Astrocyte (in vitro differentiated cells and primary cell): ENCODE results near the gene PAAF1.

ENCODE experiments used
- CTCF ChIP-seq: IDR thresholded peaks from 2 replicates; pipeline ENCODE4 v1.5.1; 2011; ENCODE audit warnings: low read depth, mild to moderate bottlenecking, inconsistent platforms, low read length, moderate library complexity; ENCODE audit not compliant: insufficient read depth
- EZH2 ChIP-seq: IDR thresholded peaks from 2 replicates; pipeline ENCODE4 v1.6.1; 2012; ENCODE audit warnings: mild to moderate bottlenecking, low read length, inconsistent platforms; ENCODE audit not compliant: insufficient read depth

DNA sequence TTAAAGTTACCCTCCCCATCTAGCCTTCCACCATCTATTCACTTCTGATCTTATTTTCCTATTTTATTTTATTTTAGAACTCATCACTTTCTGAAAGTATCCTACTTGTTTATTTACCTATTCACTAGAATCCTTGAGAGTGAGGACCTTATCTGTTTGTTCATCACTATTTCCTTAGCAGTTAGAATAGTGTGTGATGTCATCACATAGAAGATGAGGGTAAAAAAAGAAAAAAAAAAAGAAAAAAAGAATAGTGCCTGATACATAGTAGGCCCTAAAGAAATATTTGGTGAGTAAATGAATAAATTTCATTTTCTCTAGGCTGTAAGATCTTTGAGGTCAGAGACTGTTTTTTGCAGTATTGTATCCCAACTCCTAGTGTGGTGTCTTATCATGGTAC lies 36.7 kb downstream of the PAAF1 start:
- TF ChIP-seq CTCF (no peak), EZH2 (no peak)
